ENCODE data around the gene AGL.

DNA sequence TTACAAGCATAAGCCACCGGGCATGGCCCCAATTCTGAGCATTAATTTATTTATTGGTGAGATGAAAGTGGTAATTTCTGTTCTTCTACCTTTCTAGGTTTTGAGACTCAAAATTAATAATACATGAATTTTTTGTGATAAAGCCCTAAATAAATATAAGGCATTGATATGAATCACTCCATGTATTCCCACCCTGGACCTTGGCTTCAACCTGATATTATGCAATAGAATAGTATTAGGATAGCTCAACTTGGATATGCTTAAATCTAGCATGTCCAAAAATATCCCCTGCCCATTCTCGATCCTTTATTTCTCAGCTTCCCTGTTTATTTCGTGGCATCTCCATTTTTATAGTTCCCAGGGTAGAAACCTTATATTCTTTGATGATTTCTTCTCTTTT is 2.5 kb downstream of the AGL start:
- TF ChIP-seq, protein P1, sequence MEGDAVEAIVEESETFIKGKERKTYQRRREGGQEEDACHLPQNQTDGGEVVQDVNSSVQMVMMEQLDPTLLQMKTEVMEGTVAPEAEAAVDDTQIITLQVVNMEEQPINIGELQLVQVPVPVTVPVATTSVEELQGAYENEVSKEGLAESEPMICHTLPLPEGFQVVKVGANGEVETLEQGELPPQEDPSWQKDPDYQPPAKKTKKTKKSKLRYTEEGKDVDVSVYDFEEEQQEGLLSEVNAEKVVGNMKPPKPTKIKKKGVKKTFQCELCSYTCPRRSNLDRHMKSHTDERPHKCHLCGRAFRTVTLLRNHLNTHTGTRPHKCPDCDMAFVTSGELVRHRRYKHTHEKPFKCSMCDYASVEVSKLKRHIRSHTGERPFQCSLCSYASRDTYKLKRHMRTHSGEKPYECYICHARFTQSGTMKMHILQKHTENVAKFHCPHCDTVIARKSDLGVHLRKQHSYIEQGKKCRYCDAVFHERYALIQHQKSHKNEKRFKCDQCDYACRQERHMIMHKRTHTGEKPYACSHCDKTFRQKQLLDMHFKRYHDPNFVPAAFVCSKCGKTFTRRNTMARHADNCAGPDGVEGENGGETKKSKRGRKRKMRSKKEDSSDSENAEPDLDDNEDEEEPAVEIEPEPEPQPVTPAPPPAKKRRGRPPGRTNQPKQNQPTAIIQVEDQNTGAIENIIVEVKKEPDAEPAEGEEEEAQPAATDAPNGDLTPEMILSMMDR (conservative IDR thresholded peaks at IDR 0.05; ENCODE audit: low read length) = no peak
- TF ChIP-seq EZH2phosphoT487 (IDR thresholded peaks at IDR 0.05; ENCODE audit: borderline replicate concordance) = no peak

Measured in Loucy (cell line).